Measurements from ENCODE around the gene GASK1B.
A peak's percentile ranks its signal among the peaks of the same experiment; 100 is the strongest.

Gene GASK1B

DNA sequence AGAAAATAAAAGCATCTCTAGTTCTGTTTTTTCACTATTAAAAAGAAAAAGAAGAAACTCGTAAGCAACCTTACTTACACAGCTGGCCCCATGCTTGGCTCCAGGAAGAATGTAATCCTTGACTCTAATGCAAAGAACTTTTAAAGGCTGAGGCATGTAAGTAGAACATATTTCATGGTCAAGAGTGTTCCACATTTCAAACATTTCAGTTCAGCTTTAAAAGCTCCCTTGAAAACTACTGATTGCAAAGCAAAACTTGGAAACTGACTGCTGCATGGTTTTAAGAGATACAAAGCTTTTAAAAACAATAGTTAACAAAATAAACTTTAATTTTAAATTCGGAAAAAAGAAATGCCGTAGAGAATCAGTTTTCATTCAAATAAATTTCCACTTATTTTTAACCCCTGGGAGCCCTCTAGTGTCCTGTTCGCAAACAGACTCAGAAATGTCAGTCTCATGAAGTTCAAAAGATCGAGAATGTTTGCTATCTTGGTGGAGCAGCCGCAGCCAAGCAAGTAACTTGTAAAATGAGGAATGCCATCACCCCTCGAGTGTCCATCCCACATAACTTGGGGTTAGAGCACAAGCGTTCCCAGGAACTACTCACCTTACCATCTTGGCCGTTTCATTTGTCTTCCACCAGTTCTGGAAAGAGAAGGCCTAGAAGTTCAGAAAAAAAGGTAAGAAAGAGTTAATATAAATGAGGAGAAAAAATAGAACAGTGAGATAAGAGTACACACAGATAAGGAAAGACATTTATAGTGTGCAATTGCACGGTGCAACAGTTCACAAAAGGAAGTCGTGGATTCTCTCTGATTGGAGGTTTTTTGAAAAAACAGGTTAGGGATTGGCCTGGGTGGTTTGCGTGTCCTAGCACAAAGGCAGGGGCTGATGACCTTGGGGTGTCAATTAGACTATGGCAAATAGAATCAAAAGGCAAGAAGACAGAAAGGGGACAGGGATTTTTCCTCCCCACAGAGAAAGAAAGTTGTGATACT, at the start of gene GASK1B:
GASK1B (minus strand) TSS at position 765 of the 998 bp plus-strand sequence. CDS start 1,650 bp downstream, outside the sequence.
- peak within 1 kb of the TSS; percentile 13 for H3K4me3 ChIP-seq (ENCODE audit: control insufficient read depth, low read depth, low read length)
- no peak for DNase-seq (ENCODE audit: low read depth)
- TF ChIP-seq, protein P1, sequence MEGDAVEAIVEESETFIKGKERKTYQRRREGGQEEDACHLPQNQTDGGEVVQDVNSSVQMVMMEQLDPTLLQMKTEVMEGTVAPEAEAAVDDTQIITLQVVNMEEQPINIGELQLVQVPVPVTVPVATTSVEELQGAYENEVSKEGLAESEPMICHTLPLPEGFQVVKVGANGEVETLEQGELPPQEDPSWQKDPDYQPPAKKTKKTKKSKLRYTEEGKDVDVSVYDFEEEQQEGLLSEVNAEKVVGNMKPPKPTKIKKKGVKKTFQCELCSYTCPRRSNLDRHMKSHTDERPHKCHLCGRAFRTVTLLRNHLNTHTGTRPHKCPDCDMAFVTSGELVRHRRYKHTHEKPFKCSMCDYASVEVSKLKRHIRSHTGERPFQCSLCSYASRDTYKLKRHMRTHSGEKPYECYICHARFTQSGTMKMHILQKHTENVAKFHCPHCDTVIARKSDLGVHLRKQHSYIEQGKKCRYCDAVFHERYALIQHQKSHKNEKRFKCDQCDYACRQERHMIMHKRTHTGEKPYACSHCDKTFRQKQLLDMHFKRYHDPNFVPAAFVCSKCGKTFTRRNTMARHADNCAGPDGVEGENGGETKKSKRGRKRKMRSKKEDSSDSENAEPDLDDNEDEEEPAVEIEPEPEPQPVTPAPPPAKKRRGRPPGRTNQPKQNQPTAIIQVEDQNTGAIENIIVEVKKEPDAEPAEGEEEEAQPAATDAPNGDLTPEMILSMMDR (IDR thresholded peaks at IDR 0.05; ENCODE audit: control insufficient read depth, insufficient read depth, low read depth, low read length, missing control alignments), result peak; percentile 66

DNA sequence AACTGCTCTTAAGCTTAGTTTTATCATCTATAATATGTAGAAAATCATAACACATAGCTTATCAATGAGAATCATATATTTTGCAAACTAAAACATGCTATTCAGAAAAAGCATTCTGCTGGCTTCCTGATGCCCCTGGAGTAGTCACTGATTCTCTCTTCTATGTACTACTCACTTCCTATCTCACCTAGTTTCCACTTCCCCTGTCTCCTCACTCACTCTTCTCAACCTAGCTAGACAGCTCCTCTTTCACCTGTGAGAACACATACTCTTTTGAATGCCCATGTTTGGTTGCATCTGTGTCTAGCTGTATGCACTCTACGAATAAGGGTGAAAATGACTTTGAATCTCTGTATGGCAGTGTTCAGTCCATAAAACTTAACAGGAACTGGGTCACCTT, 46.8 kb upstream of the GASK1B start:
- no peak overlapping the region for H3K4me3 ChIP-seq (ENCODE audit: control insufficient read depth, low read depth, low read length)
- TF ChIP-seq, protein P1 (IDR thresholded peaks at IDR 0.05; ENCODE audit: control insufficient read depth, insufficient read depth, low read depth, low read length, missing control alignments), result no peak
- no peak for DNase-seq (ENCODE audit: low read depth)

DNA sequence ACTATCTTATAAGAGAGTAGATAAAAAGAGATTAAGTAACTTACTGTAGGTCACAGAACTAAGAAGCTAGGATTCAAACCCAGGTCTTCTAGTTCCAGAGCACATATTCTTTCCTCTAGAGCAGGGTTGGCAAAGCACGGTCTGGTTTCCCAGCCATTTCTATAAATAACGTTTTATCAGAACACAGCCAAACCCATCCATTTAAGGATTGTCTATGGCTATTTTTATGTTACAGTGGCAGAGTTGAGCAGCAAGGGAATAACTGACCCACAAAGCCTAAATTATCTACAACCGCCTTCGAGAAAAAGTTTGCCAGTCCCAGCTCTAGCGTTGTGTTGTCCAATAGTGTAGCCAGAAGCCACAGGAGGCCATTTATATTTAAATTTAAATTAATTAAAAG, 44.9 kb upstream of the GASK1B start:
- TF ChIP-seq, protein P1 (IDR thresholded peaks at IDR 0.05; ENCODE audit: control insufficient read depth, insufficient read depth, low read depth, low read length, missing control alignments), result no peak
- DNase-seq (ENCODE audit: low read depth), result no peak
- H3K4me3 ChIP-seq (ENCODE audit: control insufficient read depth, low read depth, low read length), result no peak overlapping the region

DNA sequence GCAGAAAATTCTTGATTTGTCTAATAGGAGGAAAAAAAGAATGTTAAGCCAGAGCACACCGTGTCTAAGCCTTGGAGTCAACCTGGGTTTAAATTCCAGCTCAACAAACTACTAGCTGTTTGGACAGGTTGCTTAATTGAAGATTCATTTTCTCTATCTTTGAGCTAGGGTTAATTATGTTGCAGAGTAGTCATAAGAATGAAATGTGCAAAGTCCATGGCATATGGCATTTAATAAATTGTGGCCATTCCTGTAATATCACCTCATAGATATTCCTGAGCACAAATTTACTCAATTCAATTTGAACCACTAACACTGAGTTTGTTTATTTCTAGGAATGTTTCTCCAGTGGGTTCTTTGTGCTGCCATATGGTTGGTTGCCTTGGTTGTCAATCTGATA, 42.0 kb upstream of the GASK1B start:
- TF ChIP-seq, protein P1 (IDR thresholded peaks at IDR 0.05; ENCODE audit: control insufficient read depth, insufficient read depth, low read depth, low read length, missing control alignments), result no peak
- no peak for DNase-seq (ENCODE audit: low read depth)

DNA sequence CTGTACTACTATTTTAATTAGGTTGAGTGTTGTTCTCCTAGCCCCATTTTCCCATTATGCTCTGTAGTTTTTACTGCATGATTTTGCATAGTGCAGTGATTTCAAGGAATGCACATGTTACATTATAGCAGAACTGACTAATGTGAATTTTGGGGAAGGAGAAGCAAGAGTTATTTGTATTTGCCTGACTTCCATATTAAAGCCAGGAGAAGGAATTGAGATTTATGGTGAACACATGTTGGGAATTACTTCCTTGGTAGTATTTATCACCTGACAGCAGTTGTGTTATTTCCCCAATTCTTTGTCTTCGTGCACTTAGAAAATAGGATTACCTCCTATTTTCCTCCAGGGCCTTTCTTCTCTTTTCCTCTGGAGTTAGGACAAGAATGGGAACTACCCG, 40.6 kb upstream of the GASK1B start:
- no peak overlapping the region for H3K4me3 ChIP-seq (ENCODE audit: control insufficient read depth, low read depth, low read length)
- TF ChIP-seq, protein P1 (IDR thresholded peaks at IDR 0.05; ENCODE audit: control insufficient read depth, insufficient read depth, low read depth, low read length, missing control alignments), result no peak
- no peak for DNase-seq (ENCODE audit: low read depth)

More for the DNA sequence above, 42.0 kb upstream of the GASK1B start:
- H3K4me3 ChIP-seq (ENCODE audit: control insufficient read depth, low read depth, low read length), result no peak overlapping the region

DNA sequence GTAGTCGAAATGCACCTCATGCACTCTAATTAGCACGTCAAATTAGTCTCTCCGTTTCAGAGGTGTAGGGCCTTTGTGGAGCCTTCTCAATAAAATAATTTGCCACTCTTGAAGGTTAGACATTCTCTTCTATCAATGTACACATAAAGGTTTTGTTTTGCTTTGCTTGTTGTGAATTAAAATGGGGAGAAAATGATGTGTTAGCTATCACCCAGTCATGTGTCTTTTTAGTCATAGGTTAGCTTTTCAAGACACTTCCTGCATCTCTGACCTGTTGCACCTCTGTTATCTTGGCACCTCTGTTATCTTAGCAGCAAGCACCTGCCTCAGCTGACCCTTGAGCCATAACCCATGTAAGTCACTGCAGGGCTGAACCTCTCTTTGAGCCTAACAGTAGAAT, 38.4 kb upstream of the GASK1B start:
- H3K4me3 ChIP-seq (ENCODE audit: control insufficient read depth, low read depth, low read length), result peak overlapping the region; percentile 36; the same call in 1 of the 2 replicates
- TF ChIP-seq, protein P1 (IDR thresholded peaks at IDR 0.05; ENCODE audit: control insufficient read depth, insufficient read depth, low read depth, low read length, missing control alignments), result no peak
- no peak for DNase-seq (ENCODE audit: low read depth)

Measured in AG09309 (cell line).